Measurements from ENCODE around the gene GTPBP4.
"Not testable (repeated sequence)": the region's sequence is repeated elsewhere in the genome, so short reads cannot be mapped to it uniquely, and the experiment has no call there.

Gene GTPBP4

GRCh38 chr10:1063232-1063865 is 75.1 kb downstream of the GTPBP4 start:
- no peak for DNase-seq

- no peak for DNase-seq
Observed at GRCh38 chr10:1064964-1065247, 76.7 kb downstream of the GTPBP4 start.

- DNase-seq: not testable (repeated sequence)
Observed at GRCh38 chr10:1066734-1067133, 78.5 kb downstream of the GTPBP4 start.

DNA sequence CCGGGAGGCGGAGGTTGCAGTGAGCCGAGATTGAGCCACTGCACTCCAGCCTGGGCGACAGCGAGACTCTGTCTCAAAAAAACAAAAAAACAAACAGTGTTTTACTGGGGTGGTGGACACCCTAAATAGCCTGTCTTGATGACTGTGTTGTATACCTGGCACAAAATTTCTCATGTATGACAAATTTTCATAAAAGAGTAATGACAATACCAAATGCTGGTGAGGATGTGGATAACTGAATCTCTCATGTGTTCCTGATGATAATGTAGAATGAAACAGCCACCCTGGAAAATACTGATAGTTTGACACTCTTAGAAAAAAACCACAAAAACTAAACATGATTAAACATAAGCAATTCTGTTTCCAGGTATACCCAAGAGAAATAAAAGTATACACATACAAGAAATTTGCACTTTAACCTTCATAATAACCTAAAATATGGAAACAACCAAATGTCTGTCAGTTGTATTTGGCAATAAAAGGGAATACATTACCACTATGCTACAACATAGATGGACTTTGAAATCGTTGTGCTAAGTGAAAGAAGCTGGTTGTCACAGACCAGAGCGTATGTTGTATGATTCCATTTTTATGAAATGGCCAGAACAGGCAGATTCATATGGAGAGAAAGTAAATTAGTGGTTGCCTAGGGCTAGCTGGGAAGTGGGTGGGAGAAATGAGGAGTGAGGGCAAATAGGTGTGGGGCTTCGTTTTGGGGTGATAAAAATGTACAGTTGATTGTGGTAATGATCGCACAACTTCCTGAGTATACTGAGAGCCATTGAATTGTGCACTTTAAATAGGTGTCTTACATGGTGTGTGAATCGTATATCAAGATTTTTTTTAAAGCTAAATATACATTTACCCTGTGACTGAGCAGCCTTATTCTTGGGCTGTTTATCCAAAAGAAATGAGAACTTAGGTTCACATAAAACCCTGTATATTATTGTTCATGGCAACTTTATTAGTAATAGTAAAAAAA is 80.4 kb downstream of the GTPBP4 start:
- DNase-seq: no peak

Measured in 8988T (cell line).